ENCODE measurements around the gene NRROS.
A peak's percentile ranks its signal among the peaks of the same experiment; 100 is the strongest.

Gene NRROS

DNA sequence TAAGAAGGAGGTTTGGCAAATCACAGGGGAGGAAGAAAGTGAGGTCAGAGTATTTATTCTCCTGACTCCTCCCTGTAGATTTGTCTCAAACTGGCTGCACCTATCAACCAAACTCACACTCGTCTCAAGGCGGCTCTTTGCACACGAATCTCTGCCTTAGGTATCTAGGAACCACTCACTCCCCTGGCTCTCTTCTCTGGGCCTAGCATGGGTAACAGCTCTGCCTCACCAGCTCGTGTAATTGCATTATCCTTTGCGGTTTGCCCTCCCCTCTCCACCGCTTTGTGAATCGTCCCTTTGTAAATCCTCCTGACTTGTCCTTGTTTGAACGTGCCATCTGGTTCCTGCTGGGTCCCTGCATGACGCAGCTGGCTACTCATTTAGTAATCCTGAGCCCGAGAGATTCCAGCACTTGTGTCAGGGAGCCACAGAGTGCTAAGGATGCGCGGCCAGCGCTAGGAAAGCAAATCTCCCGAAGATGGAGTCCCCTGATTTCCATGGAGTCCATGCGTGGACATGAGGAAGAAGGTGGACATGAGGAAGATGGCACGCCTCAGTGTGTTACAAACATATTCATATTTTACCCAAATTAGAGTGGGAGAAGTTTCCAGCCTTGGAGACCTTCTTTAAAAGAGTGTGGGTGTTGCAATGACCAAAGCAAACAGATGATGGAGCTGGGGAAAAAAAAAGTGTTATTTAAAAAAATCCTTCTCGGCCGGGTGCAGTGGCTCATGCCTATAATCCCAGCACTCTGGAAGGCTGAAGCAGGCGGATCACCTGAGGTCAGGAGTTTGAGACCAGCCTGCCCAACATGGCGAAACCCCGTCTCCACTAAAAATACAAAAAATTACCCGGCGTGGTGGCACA, 26.7 kb downstream of the NRROS start:
- Histone ChIP-seq H3K9me3 (ENCODE audit: severe bottlenecking) (no peaks in the 10 kb centered on the region), H3K27me3 (ENCODE audit: insufficient read depth, poor library complexity, severe bottlenecking) (no peaks in the 10 kb centered on the region), H3K4me1 (ENCODE audit: insufficient read depth, poor library complexity, severe bottlenecking) (peaks cover 11% of the 10 kb centered on the region), H3K27ac (ENCODE audit: poor library complexity, severe bottlenecking) (peak overlapping the region; percentile 6), H3K4me3 (ENCODE audit: severe bottlenecking) (no peak overlapping the region), H3K36me3 (ENCODE audit: low read depth) (no peaks in the 10 kb centered on the region)
- TF ChIP-seq, protein P1, sequence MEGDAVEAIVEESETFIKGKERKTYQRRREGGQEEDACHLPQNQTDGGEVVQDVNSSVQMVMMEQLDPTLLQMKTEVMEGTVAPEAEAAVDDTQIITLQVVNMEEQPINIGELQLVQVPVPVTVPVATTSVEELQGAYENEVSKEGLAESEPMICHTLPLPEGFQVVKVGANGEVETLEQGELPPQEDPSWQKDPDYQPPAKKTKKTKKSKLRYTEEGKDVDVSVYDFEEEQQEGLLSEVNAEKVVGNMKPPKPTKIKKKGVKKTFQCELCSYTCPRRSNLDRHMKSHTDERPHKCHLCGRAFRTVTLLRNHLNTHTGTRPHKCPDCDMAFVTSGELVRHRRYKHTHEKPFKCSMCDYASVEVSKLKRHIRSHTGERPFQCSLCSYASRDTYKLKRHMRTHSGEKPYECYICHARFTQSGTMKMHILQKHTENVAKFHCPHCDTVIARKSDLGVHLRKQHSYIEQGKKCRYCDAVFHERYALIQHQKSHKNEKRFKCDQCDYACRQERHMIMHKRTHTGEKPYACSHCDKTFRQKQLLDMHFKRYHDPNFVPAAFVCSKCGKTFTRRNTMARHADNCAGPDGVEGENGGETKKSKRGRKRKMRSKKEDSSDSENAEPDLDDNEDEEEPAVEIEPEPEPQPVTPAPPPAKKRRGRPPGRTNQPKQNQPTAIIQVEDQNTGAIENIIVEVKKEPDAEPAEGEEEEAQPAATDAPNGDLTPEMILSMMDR (IDR thresholded peaks at IDR 0.05; ENCODE audit: poor library complexity, severe bottlenecking), result no peak
- peak; percentile 91 for ATAC-seq (ENCODE audit: low read depth)
- no peak for DNase-seq (ENCODE audit: low spot score)

DNA sequence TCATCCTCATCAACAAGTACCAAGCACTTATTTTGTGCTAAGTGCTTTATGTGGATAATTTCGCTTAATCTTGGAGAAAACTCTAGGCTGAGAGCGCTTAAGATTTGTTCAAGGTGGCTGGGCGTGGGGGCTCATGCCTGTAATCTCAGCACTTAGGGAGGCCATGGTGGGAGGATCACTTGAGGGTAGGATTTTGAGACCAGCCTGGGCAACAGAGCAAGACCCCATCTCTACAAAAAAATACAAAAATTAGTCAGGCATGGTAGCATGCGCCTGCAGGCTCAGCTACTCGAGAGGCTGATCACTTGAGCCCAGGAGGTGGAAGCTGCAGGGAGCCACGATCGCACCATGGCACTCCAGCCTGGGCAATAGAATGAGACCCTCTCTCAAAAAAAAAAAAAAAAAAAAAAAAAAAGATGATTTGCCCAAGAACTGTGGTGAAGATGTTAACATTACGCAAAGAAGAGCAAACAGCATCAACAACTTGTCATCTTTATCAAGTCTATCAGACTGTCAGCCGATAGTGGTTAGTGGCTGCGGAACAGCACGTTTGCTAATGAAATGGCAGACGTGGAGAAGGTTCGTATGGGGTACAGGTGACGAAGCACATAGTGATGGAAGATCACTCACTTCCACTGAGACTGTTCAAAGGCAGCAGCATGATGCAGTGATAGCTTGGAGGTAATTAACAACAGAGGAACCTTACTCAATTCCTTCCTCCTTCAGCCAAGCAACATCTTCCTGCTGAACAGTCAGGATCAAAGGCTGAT, 27.7 kb downstream of the NRROS start:
- Histone ChIP-seq H3K4me1 (ENCODE audit: insufficient read depth, poor library complexity, severe bottlenecking) (peaks cover 11% of the 10 kb centered on the region), H3K9me3 (ENCODE audit: severe bottlenecking) (no peaks in the 10 kb centered on the region), H3K4me3 (ENCODE audit: severe bottlenecking) (no peak overlapping the region), H3K27ac (ENCODE audit: poor library complexity, severe bottlenecking) (no peak overlapping the region), H3K27me3 (ENCODE audit: insufficient read depth, poor library complexity, severe bottlenecking) (no peaks in the 10 kb centered on the region), H3K36me3 (ENCODE audit: low read depth) (no peaks in the 10 kb centered on the region)
- ATAC-seq (ENCODE audit: low read depth) (no peak), DNase-seq (ENCODE audit: low spot score) (no peak)
- TF ChIP-seq, protein P1 (IDR thresholded peaks at IDR 0.05; ENCODE audit: poor library complexity, severe bottlenecking), result no peak

DNA sequence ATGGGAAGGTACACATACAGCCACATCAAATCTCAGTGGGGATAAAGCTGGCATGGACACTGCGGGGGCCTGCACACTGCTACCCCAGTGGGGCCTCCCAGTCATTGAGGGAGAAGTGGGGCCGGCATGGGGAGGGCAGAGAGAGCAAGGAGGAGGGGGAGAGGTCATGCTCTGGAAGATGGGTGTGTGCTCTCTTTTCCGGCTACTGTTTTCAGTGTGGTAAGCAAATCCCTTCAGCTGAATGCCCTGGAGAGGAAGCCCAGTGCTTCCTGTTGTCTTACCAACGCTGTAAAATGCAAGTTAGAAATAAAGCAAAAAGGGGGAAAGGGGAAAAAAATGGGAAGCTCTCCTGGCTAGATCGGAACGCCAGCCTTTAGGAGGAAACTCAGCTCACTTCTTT, 30.8 kb downstream of the NRROS start:
- Histone ChIP-seq H3K36me3 (ENCODE audit: low read depth) (no peaks in the 10 kb centered on the region), H3K27ac (ENCODE audit: poor library complexity, severe bottlenecking) (no peak overlapping the region), H3K27me3 (ENCODE audit: insufficient read depth, poor library complexity, severe bottlenecking) (no peaks in the 10 kb centered on the region), H3K4me3 (ENCODE audit: severe bottlenecking) (no peak overlapping the region), H3K9me3 (ENCODE audit: severe bottlenecking) (no peaks in the 10 kb centered on the region), H3K4me1 (ENCODE audit: insufficient read depth, poor library complexity, severe bottlenecking) (peaks cover 11% of the 10 kb centered on the region)
- ATAC-seq (ENCODE audit: low read depth) (no peak), DNase-seq (ENCODE audit: low spot score) (no peak)
- TF ChIP-seq, protein P1 (IDR thresholded peaks at IDR 0.05; ENCODE audit: poor library complexity, severe bottlenecking), result no peak

DNA sequence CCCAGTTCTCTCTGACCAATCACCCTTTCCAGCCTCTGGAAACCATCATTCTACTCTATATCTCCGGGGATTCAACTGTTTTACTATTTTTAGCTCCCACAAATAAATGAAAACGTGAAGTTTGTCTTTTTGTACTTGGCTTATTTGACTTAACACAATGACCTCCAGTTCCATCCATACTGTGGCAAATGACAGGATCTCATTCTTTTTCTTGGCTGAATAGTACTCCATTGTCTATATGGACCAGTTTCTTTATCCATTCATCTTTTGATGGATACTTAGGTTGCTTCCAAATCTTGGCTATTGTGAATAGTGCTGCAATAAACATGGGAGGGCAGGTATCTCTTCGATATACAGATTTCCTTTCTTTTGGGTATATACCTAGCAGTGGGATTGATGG, 34.1 kb downstream of the NRROS start:
- H3K9me3 ChIP-seq (ENCODE audit: severe bottlenecking), result no peaks in the 10 kb centered on the region
- no peaks in the 10 kb centered on the region for H3K27me3 ChIP-seq (ENCODE audit: insufficient read depth, poor library complexity, severe bottlenecking)
- H3K27ac ChIP-seq (ENCODE audit: poor library complexity, severe bottlenecking), result no peak overlapping the region
- H3K4me1 ChIP-seq (ENCODE audit: insufficient read depth, poor library complexity, severe bottlenecking), result no peaks in the 10 kb centered on the region
- H3K36me3 ChIP-seq (ENCODE audit: low read depth), result no peaks in the 10 kb centered on the region
- DNase-seq (ENCODE audit: low spot score), result no peak
- TF ChIP-seq, protein P1 (IDR thresholded peaks at IDR 0.05; ENCODE audit: poor library complexity, severe bottlenecking), result no peak
- no peak overlapping the region for H3K4me3 ChIP-seq (ENCODE audit: severe bottlenecking)
- ATAC-seq (ENCODE audit: low read depth), result no peak
